Stimulated activated CD4-positive, alpha-beta T cell treated with anti-CD3 and anti-CD28 coated beads, Interleukin-2, amount 100 ng/mL, for 4 hours (primary cell): ENCODE data around the gene PKIG.

ENCODE experiments used
- DNase-seq: peaks from one replicate; pipeline ENCODE4 v3.0.0-alpha.2; 2020; ENCODE audit warnings: low read depth

The PKIG gene

GRCh38 chr20:44664131-44664530 is 81.8 kb downstream of the PKIG start:
- DNase-seq, result no peak

- DNase-seq, result no peak
Observed at GRCh38 chr20:44666066-44666465, 83.7 kb downstream of the PKIG start.
